Spleen (tissue), 7 donors: ENCODE results near the gene DNM2.

Experiments
- CTCF ChIP-seq, 11 experiments: fragments of 200-600 bp in 7 of 11; fragments of 450-650 bp in 4 of 11; sonication (generic) in 4 of 11; IDR thresholded peaks in 8 of 11; conservative IDR thresholded peaks in 3 of 11; 1 replicate in 7 of 11; 2 replicates in 4 of 11; pipeline versions ENCODE4 v1.4.0 to v1.8.0; 2016 to 2021; ENCODE audit warnings: antibody characterized with exemption in 11 of 11, inconsistent platforms in 4 of 11, mild to moderate bottlenecking in 1 of 11
- POLR2AphosphoS5 ChIP-seq, 3 donors: sonication (generic); formaldehyde crosslinking; IDR thresholded peaks; one replicate each; pipeline ENCODE4 v1.5.1; 2017; ENCODE audit warnings: antibody characterized with exemption in 3 of 3
- donor health status: DM: no; HTN: no; CAD: no; lungs with moderate emphysema.
- donor health status: DM: no; HTN: no; CAD: no.
- donor health status: DM: no; HTN: no; CAD: no.

- peak in 10 of 11 experiments; percentile 20 to 66 (median 56) for TF ChIP-seq CTCF (IDR thresholded peaks at IDR 0.05 in 8 of 11, conservative IDR thresholded peaks at IDR 0.05 in 3 of 11)
- TF ChIP-seq POLR2AphosphoS5 (IDR thresholded peaks at IDR 0.05) = no peak
Measured at GRCh38 chr19:10858204-10858828, 140.4 kb downstream of the DNM2 start.
